Testis (tissue), 3 donors: ENCODE results near the gene KATNAL1. TPM values are rescaled to one million over a fixed set of nuclear protein-coding genes. Genes with fewer than 3 reads are reported as not detected.
"Not testable (repeated sequence)": the region's sequence is repeated elsewhere in the genome, so short reads cannot be mapped to it uniquely, and the experiment has no call there.

Source experiments
- DNase-seq: peaks from one replicate; pipeline ENCODE4 v3.0.0-alpha.2; 2019
- H3K27ac ChIP-seq, 2 donors: fragments of 200-600 bp; sonication (generic); one replicate each; pipeline ENCODE4 v1.5.1; 2019
- H3K27me3 ChIP-seq: fragments of 200-600 bp; sonication (generic); one replicate; pipeline ENCODE4 v1.5.1; 2019
- H3K36me3 ChIP-seq: fragments of 200-600 bp; sonication (generic); one replicate; pipeline ENCODE4 v1.5.1; 2017; ENCODE audit warnings: low read depth; ENCODE audit errors: missing control alignments
- H3K4me1 ChIP-seq: fragments of 200-600 bp; sonication (generic); one replicate; pipeline ENCODE4 v1.5.1; 2019
- H3K4me3 ChIP-seq, 2 donors: fragments of 200-600 bp; sonication (generic); one replicate each; pipeline ENCODE4 v1.5.1; 2017 to 2019
- H3K9me3 ChIP-seq: fragments of 200-600 bp; sonication (generic); one replicate; pipeline ENCODE4 v1.5.1; 2017
- CTCF ChIP-seq, 3 experiments: fragments of 450-650 bp in 2 of 3; fragments of 200-600 bp in 1 of 3; sonication (generic) in 1 of 3; IDR thresholded peaks; one replicate each; pipeline ENCODE4 v1.5.1; 2016 to 2019; ENCODE audit warnings: antibody characterized with exemption in 3 of 3, mild to moderate bottlenecking in 2 of 3, moderate library complexity in 1 of 3
- POLR2A ChIP-seq: fragments of 450-650 bp; IDR thresholded peaks from one replicate; pipeline ENCODE4 v1.6.1; 2017; ENCODE audit warnings: antibody characterized with exemption, mild to moderate bottlenecking, moderate library complexity
- WGBS, 2 donors: methylation state at CpG; one replicate each; pipeline ENCODE4 v1.1.5; 2018; 5-methylcytosine and 5-hydroxymethylcytosine counted together
- intact Hi-C: fragments of 100-400 bp; cut with DNase I; formaldehyde crosslinking; loops from one replicate; pipeline ENCODE4 v1.15.1; 2023; ENCODE audit warnings: low total_unique reads
- polyA plus RNA-seq: library from polyadenylated mRNA; stranded (reverse); fragments of 350-450 nt; fragmentation: Illumina TruSeq; extraction: RNeasy Lipid Tissue Mini Kit (QIAGEN cat#74804); gene quantifications from one replicate; pipeline ENCODE4 v1.2.3, GENCODE V29; 2014; ENCODE audit warnings: low read depth, low replicate concordance; ENCODE audit not compliant: insufficient read depth
- total RNA-seq, 2 donors: library from RNA; depleted of rRNA; stranded (reverse); fragments of >200 nt; gene quantifications; one replicate each; pipeline ENCODE4 v1.2.3, GENCODE V29; 2016

The KATNAL1 gene
- total and polyA plus RNA-seq, 3 donors from 2014 or later: 19.0 to 40.5 (median 20.1) TPM

DNA sequence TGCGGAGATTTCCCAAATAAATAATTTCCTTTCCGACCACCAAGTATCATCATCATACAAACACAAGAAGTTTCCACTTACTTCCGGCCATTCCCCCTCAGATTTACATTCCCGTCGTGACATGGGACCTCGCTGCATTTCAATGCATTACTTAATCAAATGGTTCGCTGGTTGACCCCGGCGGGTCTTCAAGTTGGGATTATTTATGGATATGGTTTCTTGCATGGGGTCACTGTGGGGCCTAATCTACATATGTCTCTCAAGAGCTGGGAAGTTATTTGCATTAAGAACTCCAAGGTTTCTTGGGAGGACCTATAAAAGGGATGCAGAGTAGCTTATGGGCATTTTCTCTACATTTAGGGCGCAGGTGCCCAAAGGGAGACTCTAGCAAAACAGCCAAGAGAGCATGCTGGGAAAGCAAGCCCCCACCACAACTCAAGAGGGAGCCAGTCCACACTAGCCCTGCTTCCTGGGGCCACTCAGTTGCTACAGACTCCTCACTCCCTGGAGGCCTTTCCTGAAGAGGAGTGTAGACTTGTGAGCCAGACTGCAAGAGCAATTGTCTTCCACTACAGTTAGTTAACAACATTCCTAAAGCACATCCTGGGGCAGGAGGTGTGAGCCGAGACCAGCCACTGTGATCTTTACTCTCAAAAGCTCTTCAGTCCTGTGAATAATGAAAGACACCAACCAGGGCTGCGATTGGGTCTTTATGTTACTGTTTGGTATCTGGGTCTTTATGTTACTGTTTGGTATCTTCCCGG is 125.3 kb downstream of the KATNAL1 start:
- H3K36me3 ChIP-seq: no peaks in the 10 kb centered on the region
- no peak overlapping the region for H3K4me3 ChIP-seq
- no peak for DNase-seq
- 75 to 80% methylated on average over 13 of the region's 13 CpGs for WGBS, 2 donors
- H3K27me3 ChIP-seq: no peaks in the 10 kb centered on the region
- H3K27ac ChIP-seq: no peak overlapping the region
- no peak for TF ChIP-seq POLR2A
- no peak for TF ChIP-seq CTCF (IDR thresholded peaks at IDR 0.05)
- intact Hi-C loops: no loop called here
- H3K9me3 ChIP-seq: no peaks in the 10 kb centered on the region
- no peaks in the 10 kb centered on the region for H3K4me1 ChIP-seq

GRCh38 chr13:30179597-30180276 is 127.6 kb downstream of the KATNAL1 start:
- Histone ChIP-seq H3K27me3 (no peaks in the 10 kb centered on the region), H3K4me1 (no peaks in the 10 kb centered on the region), H3K9me3 (no peaks in the 10 kb centered on the region), H3K36me3 (no peaks in the 10 kb centered on the region), H3K27ac (no peak overlapping the region), H3K4me3 (no peak overlapping the region)
- WGBS, 2 donors: 65 to 87% methylated on average over 2 of the region's 2 CpGs
- DNase-seq: no peak
- TF ChIP-seq CTCF (IDR thresholded peaks at IDR 0.05) (no peak), POLR2A (no peak)
- intact Hi-C loops: no loop called here

- Histone ChIP-seq H3K9me3 (no peaks in the 10 kb centered on the region), H3K4me1 (no peaks in the 10 kb centered on the region), H3K36me3 (no peaks in the 10 kb centered on the region), H3K27me3 (no peaks in the 10 kb centered on the region), H3K27ac (no peak overlapping the region), H3K4me3 (no peak overlapping the region)
- intact Hi-C loops: no loop called here
- 92 to 94% methylated on average over 5 of the region's 5 CpGs for WGBS, 2 donors
- TF ChIP-seq CTCF (IDR thresholded peaks at IDR 0.05) (no peak), POLR2A (no peak)
- no peak for DNase-seq
Observed at GRCh38 chr13:30178976-30179375, 128.4 kb downstream of the KATNAL1 start.

- intact Hi-C loops: no loop called here
- no peaks in the 10 kb centered on the region for H3K9me3 ChIP-seq
- H3K4me3 ChIP-seq: no peak overlapping the region
- no peaks in the 10 kb centered on the region for H3K4me1 ChIP-seq
- no peak overlapping the region for H3K27ac ChIP-seq
- no peak for DNase-seq
- no peaks in the 10 kb centered on the region for H3K27me3 ChIP-seq
- 92 to 93% methylated on average over 5 of the region's 5 CpGs for WGBS, 2 donors
- H3K36me3 ChIP-seq: no peaks in the 10 kb centered on the region
- no peak for TF ChIP-seq POLR2A
- TF ChIP-seq CTCF (IDR thresholded peaks at IDR 0.05): no peak
Observed at GRCh38 chr13:30175166-30175565, 132.2 kb downstream of the KATNAL1 start.

- H3K27ac ChIP-seq, DNase-seq, H3K36me3 ChIP-seq, intact Hi-C loops, H3K9me3 ChIP-seq, H3K4me3 ChIP-seq, H3K27me3 ChIP-seq, H3K4me1 ChIP-seq: not testable (repeated sequence)
- WGBS, 2 donors: 80 to 87% methylated on average over 6 of the region's 6 CpGs
Observed at GRCh38 chr13:30174250-30174649, 133.1 kb downstream of the KATNAL1 start.
